NCI-H2196 treated with DMSO at 0.1 percent for 48 hours (cell line): Measurements from ENCODE around the gene PRKAR2B.
A peak's percentile ranks its signal among the peaks of the same experiment; 100 is the strongest.
"Not testable (repeated sequence)": the region's sequence is repeated elsewhere in the genome, so short reads cannot be mapped to it uniquely, and the experiment has no call there.

Experiments used
- DNase-seq: peaks from one replicate; lab custom pipeline; 2025; ENCODE audit not compliant: unreplicated experiment; lab: John Stamatoyannopoulos, UW

Gene PRKAR2B

GRCh38 chr7:107151538-107151937 is 107.0 kb downstream of the PRKAR2B start:
- DNase-seq = no peak

GRCh38 chr7:107152011-107152410 is 107.5 kb downstream of the PRKAR2B start:
- DNase-seq = no peak

GRCh38 chr7:107154826-107155225 is 110.3 kb downstream of the PRKAR2B start:
- no peak for DNase-seq

GRCh38 chr7:107155726-107156125 is 111.2 kb downstream of the PRKAR2B start:
- DNase-seq = not testable (repeated sequence)

GRCh38 chr7:107157091-107157490 is 112.6 kb downstream of the PRKAR2B start:
- DNase-seq = no peak

GRCh38 chr7:107158028-107158427 is 113.5 kb downstream of the PRKAR2B start:
- no peak for DNase-seq

- DNase-seq = no peak
These were observed 115.9 kb downstream of the PRKAR2B start for GRCh38 chr7:107160389-107160788.

- no peak for DNase-seq
These were observed 116.9 kb downstream of the PRKAR2B start for GRCh38 chr7:107161415-107161814.

GRCh38 chr7:107162475-107162874 is 118.0 kb downstream of the PRKAR2B start:
- DNase-seq = no peak

- DNase-seq = no peak
These were observed 119.6 kb downstream of the PRKAR2B start for GRCh38 chr7:107164092-107164491.

GRCh38 chr7:107165341-107165740 is 120.8 kb downstream of the PRKAR2B start:
- no peak for DNase-seq

GRCh38 chr7:107166736-107167426 is 122.4 kb downstream of the PRKAR2B start:
- no peak for DNase-seq

GRCh38 chr7:107167483-107168232 is 123.2 kb downstream of the PRKAR2B start:
- peak; percentile 22 for DNase-seq

GRCh38 chr7:107168233-107169119 is 124.0 kb downstream of the PRKAR2B start, which contains the start of gene HBP1:
Gene HBP1 (plus strand): TSS chr7:107169003. CDS start chr7:107179894, 10,891 bp downstream.
- peak; percentile 98 for DNase-seq

GRCh38 chr7:107169120-107170050 is 124.9 kb downstream of the PRKAR2B start:
- DNase-seq = peak; percentile 96

GRCh38 chr7:107170051-107170915 is 125.8 kb downstream of the PRKAR2B start:
- DNase-seq = no peak

GRCh38 chr7:107171496-107171895 is 127.0 kb downstream of the PRKAR2B start:
- no peak for DNase-seq

GRCh38 chr7:107172276-107173032 is 127.9 kb downstream of the PRKAR2B start:
- no peak for DNase-seq

- no peak for DNase-seq
These were observed 128.7 kb downstream of the PRKAR2B start for GRCh38 chr7:107173191-107173590.
